Adrenal gland (tissue), 5 donors: ENCODE data around the gene PCDH18.

Experiments
- CTCF ChIP-seq, 6 experiments: fragments of 450-650 bp in 4 of 6; fragments of 200-600 bp in 2 of 6; sonication (generic) in 1 of 6; IDR thresholded peaks; 1 replicate in 5 of 6; 2 replicates in 1 of 6; pipeline versions ENCODE4 v1.5.1 to v1.8.0; 2016 to 2021; ENCODE audit warnings: antibody characterized with exemption in 6 of 6, mild to moderate bottlenecking in 2 of 6, moderate library complexity in 1 of 6
- POLR2A ChIP-seq, 2 donors: fragments of 450-650 bp; IDR thresholded peaks; one replicate each; pipeline ENCODE4 v1.6.1; 2017; ENCODE audit warnings: antibody characterized with exemption in 2 of 2, mild to moderate bottlenecking in 2 of 2, moderate library complexity in 1 of 2
- donor health status: DM: no; HTN: no; CAD: no.

GRCh38 chr4:137528673-137529072 is 3.6 kb downstream of the PCDH18 start:
- no peak for TF ChIP-seq POLR2A (IDR thresholded peaks at IDR 0.05)
- no peak for TF ChIP-seq CTCF (IDR thresholded peaks at IDR 0.05)
